Stimulated activated CD8-positive, alpha-beta memory T cell treated with anti-CD3 and anti-CD28 coated beads, Interleukin-15, amount 100 ng/mL, for 1 hour (primary cell): ENCODE measurements around the gene CCSER1.
"Not testable (repeated sequence)": the region's sequence is repeated elsewhere in the genome, so short reads cannot be mapped to it uniquely, and the experiment has no call there.

ENCODE experiments used
- DNase-seq: peaks from one replicate; pipeline ENCODE4 v3.0.0-alpha.2; 2020; ENCODE audit warnings: low read depth

The CCSER1 gene

GRCh38 chr4:91284480-91284879 is 1157.3 kb downstream of the CCSER1 start:
- no peak for DNase-seq

DNA sequence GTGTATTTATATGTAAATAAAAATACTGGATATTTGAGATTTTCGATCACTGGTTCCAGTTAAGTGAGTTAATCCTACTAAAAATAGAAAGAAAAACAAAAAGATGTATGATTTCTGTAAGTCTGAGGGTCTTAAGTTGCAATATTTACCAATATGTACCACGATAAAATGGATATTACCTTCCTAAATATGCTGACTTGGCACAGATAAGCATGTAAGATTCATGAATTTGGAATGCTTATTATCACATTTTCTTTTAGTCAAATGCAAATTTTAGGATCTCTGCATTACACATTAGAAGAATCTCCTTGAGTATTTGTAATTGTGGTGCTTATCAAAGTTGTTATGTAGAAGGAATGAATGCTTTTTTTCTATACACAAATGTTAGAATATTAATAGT is 1158.3 kb downstream of the CCSER1 start:
- DNase-seq: no peak

- DNase-seq: no peak
These were observed 1161.6 kb downstream of the CCSER1 start for GRCh38 chr4:91288702-91289311.

- DNase-seq: no peak
These were observed 1171.0 kb downstream of the CCSER1 start for GRCh38 chr4:91298156-91298700.

DNA sequence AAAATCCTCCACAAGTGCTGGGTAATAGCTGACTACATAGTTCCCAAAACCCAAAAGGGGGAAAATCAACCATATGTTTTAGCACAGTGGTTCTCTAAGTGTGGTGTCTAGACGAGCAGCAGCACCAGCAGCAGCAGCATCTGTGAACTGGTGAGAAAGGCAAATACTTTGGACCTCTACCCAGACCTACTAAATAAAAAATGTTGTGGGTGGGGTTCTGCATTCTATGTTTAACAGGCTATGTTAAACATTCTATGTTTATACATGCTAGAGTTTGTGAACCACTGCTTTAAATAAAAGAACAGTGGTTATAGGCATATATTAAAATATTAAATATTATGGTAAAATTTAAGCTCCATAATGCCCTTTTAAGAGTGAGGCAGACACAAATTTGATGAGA is 1171.6 kb downstream of the CCSER1 start:
- no peak for DNase-seq

GRCh38 chr4:91302120-91302519 is 1174.9 kb downstream of the CCSER1 start:
- no peak for DNase-seq

DNA sequence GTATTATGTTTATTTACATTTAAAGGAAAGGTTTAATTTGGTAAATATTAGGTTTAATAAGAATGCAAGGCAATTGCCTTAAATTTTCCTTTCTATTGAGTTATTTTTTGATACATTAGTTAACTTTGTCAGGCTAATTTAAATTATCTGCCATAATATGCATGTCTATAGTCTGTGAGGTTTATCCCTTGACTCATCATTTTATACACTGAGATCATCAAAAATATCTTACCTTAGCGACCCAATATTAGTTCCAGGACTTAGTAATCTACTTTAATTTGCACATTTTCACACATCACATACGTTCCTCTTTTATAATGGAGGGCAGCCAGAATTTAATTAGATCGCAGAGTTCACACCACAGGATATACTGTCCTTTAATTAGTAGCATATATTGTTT is 1177.1 kb downstream of the CCSER1 start:
- DNase-seq: no peak

DNA sequence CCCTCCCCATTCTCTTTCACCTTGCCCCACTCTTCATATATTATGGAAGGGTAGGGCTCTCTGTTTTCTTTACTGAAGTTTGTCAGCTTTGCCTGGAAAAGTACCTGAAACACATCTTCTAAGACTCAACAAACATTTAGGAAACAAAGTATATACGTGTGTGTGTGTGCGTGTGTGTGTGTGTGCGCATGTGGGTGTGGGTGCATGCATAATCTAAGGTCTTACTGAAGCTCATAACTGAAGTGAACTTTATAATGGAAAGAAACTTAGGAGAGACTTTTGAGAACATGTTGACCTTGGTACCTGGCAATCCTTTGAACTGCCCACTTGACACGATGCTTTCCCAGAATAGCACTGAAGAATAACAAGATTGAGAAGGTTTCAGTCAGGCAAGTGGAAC is 1190.2 kb downstream of the CCSER1 start:
- DNase-seq: no peak

- DNase-seq: no peak
These were observed 1192.5 kb downstream of the CCSER1 start for GRCh38 chr4:91319556-91320268.

DNA sequence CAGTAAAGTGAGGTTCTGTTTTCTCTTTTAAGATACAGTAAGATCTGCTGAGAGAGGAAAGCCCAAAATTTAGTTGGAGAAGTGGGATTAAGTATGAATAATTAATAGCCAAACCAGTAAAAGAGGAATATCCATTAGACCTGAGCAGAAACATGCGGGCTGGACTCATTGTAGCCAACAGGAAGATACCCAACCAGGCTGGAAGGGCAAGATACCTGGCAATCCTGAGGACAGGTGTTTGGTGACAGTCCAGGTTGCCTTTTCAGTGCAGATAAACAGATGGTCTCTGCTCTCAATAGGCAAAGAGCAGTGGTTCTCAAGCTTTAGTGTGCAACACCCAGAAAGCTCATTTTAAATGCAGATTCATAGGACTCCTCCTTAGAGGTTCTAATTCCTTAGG is 1195.8 kb downstream of the CCSER1 start:
- DNase-seq: no peak

- DNase-seq: no peak
These were observed 1198.3 kb downstream of the CCSER1 start for GRCh38 chr4:91325495-91325894.

DNA sequence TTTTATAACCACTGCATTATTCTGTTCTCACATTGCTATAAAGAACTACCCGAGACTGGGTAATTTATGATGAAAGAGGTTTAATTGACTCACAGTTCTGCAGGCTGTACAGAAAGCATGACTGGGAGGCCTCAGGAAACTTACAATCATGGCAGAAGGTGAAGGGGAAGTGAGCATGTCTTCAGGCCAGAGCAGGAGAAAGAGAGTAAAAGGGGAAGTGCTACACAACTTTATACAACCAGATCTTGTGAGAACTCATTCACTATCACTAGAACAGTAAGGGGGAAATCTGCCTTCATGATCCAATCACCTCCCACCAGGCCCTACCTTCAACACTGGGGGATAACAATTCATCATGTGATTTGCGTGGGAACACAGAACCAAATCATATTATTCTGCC is 1199.0 kb downstream of the CCSER1 start:
- not testable (repeated sequence) for DNase-seq

DNA sequence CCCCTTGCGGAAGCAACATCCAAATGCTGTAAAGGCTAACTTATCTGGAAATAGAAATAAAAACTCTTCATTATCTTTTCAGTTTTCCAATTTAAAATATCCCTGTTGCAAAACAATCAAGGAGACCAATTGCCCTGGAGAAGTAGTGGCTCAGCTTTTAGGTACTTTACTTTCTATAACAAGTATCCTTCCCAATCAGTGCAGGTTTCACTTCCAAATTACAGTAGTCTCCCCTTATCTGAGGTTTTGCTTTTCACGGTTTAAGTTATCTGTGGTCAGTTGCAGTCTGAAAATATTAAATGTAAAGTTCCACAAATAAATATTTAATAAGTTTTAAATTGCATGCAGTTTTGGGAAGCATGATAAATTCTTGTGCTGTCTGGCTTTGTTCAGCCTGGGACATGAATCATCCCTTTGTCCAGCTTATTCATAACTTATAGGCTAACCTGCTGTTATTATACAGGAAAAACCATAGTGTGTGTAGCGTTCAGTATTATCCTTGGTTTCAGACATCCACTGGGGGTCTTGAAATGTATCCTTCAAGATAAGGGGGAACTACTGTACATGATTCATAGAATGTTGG is 1203.5 kb downstream of the CCSER1 start:
- no peak for DNase-seq

DNA sequence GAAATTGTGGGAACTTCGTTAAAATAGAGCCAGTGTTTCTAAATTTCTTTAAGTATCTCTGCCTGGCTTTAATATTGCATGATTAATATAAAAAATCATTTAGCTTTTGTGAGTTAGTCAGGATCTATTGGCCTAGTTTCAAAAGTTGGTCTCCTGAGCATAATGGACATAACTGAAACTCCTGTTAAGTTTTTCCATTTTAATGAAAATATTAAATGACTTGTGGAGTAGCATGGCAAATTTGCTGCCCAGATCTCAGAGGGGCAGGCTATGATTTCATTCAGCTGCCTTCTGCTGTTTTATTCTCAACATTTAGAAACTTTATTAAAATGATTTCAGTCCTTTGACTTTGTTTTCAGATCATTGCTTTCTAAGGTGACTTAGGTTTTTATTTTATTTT is 1213.6 kb downstream of the CCSER1 start:
- no peak for DNase-seq

DNA sequence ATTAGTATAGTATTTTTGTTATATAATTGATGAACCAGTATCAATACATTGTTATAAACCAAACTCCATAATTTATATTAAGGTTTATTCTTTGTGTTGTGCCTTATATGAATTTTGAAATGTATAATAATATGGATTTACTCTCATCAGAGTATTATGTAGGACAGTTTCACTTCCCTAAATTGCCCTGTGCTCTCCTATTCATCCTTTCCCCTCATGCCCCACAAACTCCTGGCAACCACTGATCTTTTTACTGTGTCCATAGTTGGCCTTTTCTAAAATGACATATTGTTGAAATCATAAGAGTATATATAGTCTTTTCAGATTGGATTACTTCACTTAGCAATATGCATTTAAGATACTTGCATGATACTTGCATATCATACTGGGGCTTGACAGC is 1218.4 kb downstream of the CCSER1 start:
- no peak for DNase-seq

- DNase-seq: not testable (repeated sequence)
These were observed 1229.3 kb downstream of the CCSER1 start for GRCh38 chr4:91356496-91356895.

- not testable (repeated sequence) for DNase-seq
These were observed 1230.8 kb downstream of the CCSER1 start for GRCh38 chr4:91358016-91358415.

GRCh38 chr4:91358621-91359020 is 1231.4 kb downstream of the CCSER1 start:
- not testable (repeated sequence) for DNase-seq

DNA sequence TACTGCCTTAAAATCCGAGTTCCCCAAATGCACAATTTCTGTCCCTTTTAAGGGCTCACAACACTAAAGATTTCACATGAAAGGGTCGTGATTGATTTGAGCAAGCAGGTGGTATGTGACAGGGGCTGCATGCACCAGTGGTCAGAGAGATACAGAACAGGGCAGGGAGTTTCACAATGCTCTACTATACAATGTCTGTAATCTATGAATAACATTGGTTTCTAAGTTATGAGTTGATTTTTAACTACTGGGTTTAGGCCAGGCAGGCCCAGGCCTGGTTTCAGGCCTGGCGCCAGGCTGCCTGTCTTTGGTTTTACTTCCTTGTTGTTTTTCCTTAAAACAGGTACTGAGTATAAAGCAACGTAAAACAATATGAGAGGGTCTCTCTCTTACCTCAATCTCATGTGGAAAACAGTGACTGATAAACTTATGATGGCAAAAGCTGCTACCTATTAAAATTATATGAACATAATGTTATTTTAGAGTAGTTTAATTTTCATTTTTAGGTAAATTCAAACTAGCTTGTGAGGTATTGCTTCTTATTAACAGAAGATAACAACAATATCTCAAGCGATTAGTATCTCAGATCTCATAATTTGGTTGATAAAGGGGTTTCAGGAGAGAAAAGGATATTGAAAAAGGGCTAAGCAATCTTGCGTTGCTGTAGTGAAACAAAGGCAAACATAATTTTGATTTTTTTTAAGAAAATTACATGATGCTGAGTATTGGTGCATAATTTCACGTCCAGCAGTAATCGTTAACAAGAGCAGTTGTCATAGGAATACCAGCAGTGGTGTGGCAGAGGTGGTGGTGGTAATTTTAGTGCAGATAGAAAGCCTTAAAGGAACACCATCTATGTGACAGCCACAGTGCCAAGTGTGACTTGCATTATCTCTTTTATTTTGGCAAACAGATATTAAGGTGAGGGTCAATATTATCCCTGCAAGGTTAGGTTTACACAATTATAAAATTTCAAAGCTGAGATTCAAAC is 1232.1 kb downstream of the CCSER1 start:
- no peak for DNase-seq

DNA sequence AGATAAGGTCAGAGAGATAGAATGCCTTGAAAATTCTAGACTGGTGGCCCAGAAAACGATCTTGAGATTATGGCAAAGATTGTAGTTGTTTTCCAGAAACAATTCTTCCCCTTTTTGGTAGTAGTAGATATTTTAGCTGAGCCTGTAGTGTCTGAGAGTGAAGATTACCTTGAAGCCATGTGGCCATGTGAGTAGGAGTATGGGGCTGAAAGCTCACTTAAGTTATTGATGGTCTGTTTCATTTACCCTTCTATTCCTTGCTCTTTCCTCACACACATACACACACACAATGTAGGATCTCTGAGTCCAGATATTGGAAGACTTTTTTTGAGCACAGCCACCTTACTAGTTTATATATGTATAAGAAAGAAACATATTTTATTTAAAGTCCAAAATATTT is 1234.9 kb downstream of the CCSER1 start:
- DNase-seq: no peak

DNA sequence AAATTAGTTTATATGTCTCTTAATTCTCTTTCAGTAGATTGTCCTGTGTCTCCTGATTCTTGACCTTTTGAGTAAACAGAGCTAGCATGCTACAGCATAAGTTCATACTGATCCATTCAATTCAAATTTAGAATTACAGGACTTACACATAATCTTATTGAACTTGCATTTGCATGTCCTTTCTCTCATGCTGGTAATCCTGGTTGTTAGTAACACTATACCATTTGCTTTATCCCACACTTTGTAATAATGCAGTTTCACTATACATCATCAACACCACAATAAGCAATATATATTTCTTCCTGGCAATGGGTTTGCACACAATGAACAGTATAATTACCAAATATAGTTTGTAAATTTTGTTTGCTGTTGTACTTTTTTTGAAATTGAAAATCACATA is 1239.4 kb downstream of the CCSER1 start:
- DNase-seq: no peak

- no peak for DNase-seq
These were observed 1241.9 kb downstream of the CCSER1 start for GRCh38 chr4:91369116-91369515.
